Endothelial cell of umbilical vein (primary cell): ENCODE data around the gene MBD3. TPM values are rescaled to one million over a fixed set of nuclear protein-coding genes. Genes with fewer than 3 reads are reported as not detected.

ENCODE experiments used
- BruUV-seq: library from RNA; stranded (reverse); fragments of 400-500 nt; replicated peaks from 2 replicates; lab custom pipeline; 2021; lab: Mats Ljungman, UMichigan
- CTCF ChIA-PET: fragments of 300-600, 350-600 bp; sonication (Branson Sonifier 250); formaldehyde crosslinking; loops from one replicate; lab custom pipeline; 2021; ENCODE audit warnings: antibody characterized with exemption, inconsistent platforms; lab: Charles Lee
- POLR2A ChIA-PET: fragments of 300-600, 350-600 bp; sonication (Branson Sonifier 250); formaldehyde crosslinking; loops from one replicate; lab custom pipeline; 2021; ENCODE audit warnings: antibody characterized with exemption, inconsistent platforms; lab: Charles Lee
- DNase-seq: peaks from one replicate; pipeline ENCODE4 v3.0.0-alpha.2; 2011; ENCODE audit warnings: low read depth, low spot score
- FAIRE-seq: peaks from 2 replicates; lab custom pipeline; 2011; peaks lifted over from hg19 to GRCh38; lab: Jason Lieb, UNC
- H2AFZ ChIP-seq: 2 replicates; pipeline ENCODE4 v1.6.0; 2012; ENCODE audit warnings: low read depth, low read length, control low read depth, inconsistent platforms
- H3K27ac ChIP-seq: 2 replicates; pipeline ENCODE4 v1.5.1; 2011; ENCODE audit warnings: low read depth, mild to moderate bottlenecking, control low read depth, low read length, moderate library complexity; ENCODE audit not compliant: insufficient read depth
- H3K27me3 ChIP-seq, 2 experiments: 2 replicates each; pipeline versions ENCODE4 v1.6.0 to v1.6.1; 2011; ENCODE audit warnings: low read length in 2 of 2, mixed read lengths in 1 of 2; ENCODE audit not compliant: control insufficient read depth in 2 of 2, insufficient read depth in 2 of 2
- H3K36me3 ChIP-seq, 2 experiments: 2 replicates in 1 of 2; 3 replicates in 1 of 2; pipeline ENCODE4 v1.5.1; 2011; ENCODE audit warnings: low read length in 2 of 2, mild to moderate bottlenecking in 1 of 2, moderate library complexity in 1 of 2; ENCODE audit not compliant: control insufficient read depth in 2 of 2, insufficient read depth in 2 of 2; ENCODE audit errors: extremely low read depth in 1 of 2
- H3K4me1 ChIP-seq: 3 replicates; pipeline ENCODE4 v1.5.1; 2011; ENCODE audit warnings: mild to moderate bottlenecking, low read length; ENCODE audit not compliant: control insufficient read depth, insufficient read depth; ENCODE audit errors: extremely low read depth
- H3K4me2 ChIP-seq: 2 replicates; pipeline ENCODE4 v1.6.1; 2011; ENCODE audit warnings: low read length, control low read depth, mixed read lengths; ENCODE audit not compliant: insufficient read depth
- H3K4me3 ChIP-seq, 3 experiments: fragments of 200-600 bp in 1 of 3; sonication (generic), shearing (Covaris generic) in 1 of 3; replicated peaks in 1 of 3; 2 replicates each; pipeline ENCODE4 v1.5.1; 2011 to 2016; ENCODE audit warnings: control low read depth in 3 of 3, low read length in 3 of 3, mild to moderate bottlenecking in 2 of 3, inconsistent platforms in 1 of 3, low read depth in 1 of 3, moderate library complexity in 1 of 3; ENCODE audit not compliant: insufficient read depth in 1 of 3
- H3K79me2 ChIP-seq: 2 replicates; pipeline ENCODE4 v1.6.0; 2012; ENCODE audit warnings: low read length, inconsistent platforms; ENCODE audit not compliant: control insufficient read depth, insufficient read depth
- H3K9ac ChIP-seq: replicated peaks from 2 replicates; pipeline ENCODE3; 2011; ENCODE audit warnings: low read length, control low read depth; ENCODE audit not compliant: insufficient read depth; ENCODE audit errors: extremely low read depth
- H3K9me1 ChIP-seq: replicated peaks from 3 replicates; pipeline ENCODE4 v1.6.0; 2011; ENCODE audit warnings: mild to moderate bottlenecking, low read length; ENCODE audit not compliant: control insufficient read depth, insufficient read depth; ENCODE audit errors: extremely low read depth
- H3K9me3 ChIP-seq: replicated peaks from 2 replicates; pipeline ENCODE4 v1.5.1; 2012; ENCODE audit warnings: low read length, inconsistent platforms; ENCODE audit not compliant: control insufficient read depth, insufficient read depth
- H4K20me1 ChIP-seq: replicated peaks from 2 replicates; pipeline ENCODE3; 2011; ENCODE audit warnings: mild to moderate bottlenecking, low read length; ENCODE audit not compliant: control insufficient read depth, insufficient read depth; ENCODE audit errors: extremely low read depth
- EZH2 ChIP-seq: IDR thresholded peaks from 2 replicates; pipeline ENCODE4 v1.6.1; 2012; ENCODE audit warnings: borderline replicate concordance, low read depth, mild to moderate bottlenecking, moderate library complexity, low read length, inconsistent platforms; ENCODE audit not compliant: severe bottlenecking
- FOS ChIP-seq: IDR thresholded peaks from 2 replicates; pipeline ENCODE4 v1.6.1; 2011; ENCODE audit warnings: mild to moderate bottlenecking, low read length, moderate library complexity, borderline replicate concordance; ENCODE audit not compliant: insufficient read depth
- GATA2 ChIP-seq: IDR thresholded peaks from 2 replicates; pipeline ENCODE4 v1.7.0; 2011; ENCODE audit warnings: low read depth, mild to moderate bottlenecking, moderate library complexity, mixed read lengths, low read length; ENCODE audit not compliant: insufficient read length, insufficient read depth
- JUN ChIP-seq: IDR thresholded peaks from 2 replicates; pipeline ENCODE4 v1.6.1; 2011; ENCODE audit warnings: borderline replicate concordance, low read depth; ENCODE audit not compliant: insufficient read length, insufficient read depth
- MYC ChIP-seq: IDR thresholded peaks from one replicate; pipeline ENCODE4 v1.6.1; 2011; ENCODE audit warnings: mild to moderate bottlenecking, low read depth, low read length
- POLR2A ChIP-seq: IDR thresholded peaks from 2 replicates; pipeline ENCODE4 v1.6.1; 2012; ENCODE audit warnings: low read depth, mild to moderate bottlenecking, control low read depth, low read length
- POLR2AphosphoS5 ChIP-seq: IDR thresholded peaks from 2 replicates; pipeline ENCODE4 v1.6.1; 2012; ENCODE audit warnings: low read depth, mild to moderate bottlenecking, control low read depth, low read length, moderate library complexity; ENCODE audit not compliant: insufficient read depth
- dilution Hi-C: fragments of 300-500 bp; cut with MboI; formaldehyde crosslinking; loops from one replicate; pipeline ENCODE4 v1.15.0; 2019; ENCODE audit warnings: low sequenced_read_pairs; ENCODE audit not compliant: extremely low pct_ligation_motif_present
- intact Hi-C: fragments of 100-400 bp; cut with micrococcal nuclease; formaldehyde crosslinking; loops from one replicate; pipeline ENCODE4 v1.10.0; 2022
- polyA plus RNA-seq, 4 experiments: library from polyadenylated mRNA; depleted of rRNA in 3 of 4; stranded (reverse) in 3 of 4; unstranded in 1 of 4; fragments of >200 nt; gene quantifications; 2 replicates each; pipeline versions ENCODE4 v1.2.1 to v1.2.3, GENCODE V29; 2011 to 2012; ENCODE audit warnings: missing spikeins in 1 of 4
- total RNA-seq: library from RNA; stranded (reverse); gene quantifications from 2 replicates; pipeline ENCODE4 v1.2.3, GENCODE V29; 2021
- TF ChIP-seq, protein P1 (sequence below), 2 donors: IDR thresholded peaks; 1 replicate in 1 of 2; 2 replicates in 1 of 2; pipeline ENCODE4 v1.5.1; 2011; ENCODE audit warnings: low read length in 2 of 2, mild to moderate bottlenecking in 2 of 2, moderate library complexity in 2 of 2, control low read depth in 1 of 2, inconsistent platforms in 1 of 2, low read depth in 1 of 2; ENCODE audit not compliant: insufficient read depth in 1 of 2; ENCODE audit errors: extremely low read depth in 1 of 2
- TF ChIP-seq, protein P2 (sequence below): IDR thresholded peaks from 2 replicates; pipeline ENCODE4 v1.6.1; 2011; ENCODE audit not compliant: insufficient read depth, insufficient read length

MBD3 gene
- total and polyA plus RNA-seq, 2 donors (not counting 3 experiments of a cell fraction or from before 2014, with no cell fraction given) = 96.8 to 120 TPM

DNA sequence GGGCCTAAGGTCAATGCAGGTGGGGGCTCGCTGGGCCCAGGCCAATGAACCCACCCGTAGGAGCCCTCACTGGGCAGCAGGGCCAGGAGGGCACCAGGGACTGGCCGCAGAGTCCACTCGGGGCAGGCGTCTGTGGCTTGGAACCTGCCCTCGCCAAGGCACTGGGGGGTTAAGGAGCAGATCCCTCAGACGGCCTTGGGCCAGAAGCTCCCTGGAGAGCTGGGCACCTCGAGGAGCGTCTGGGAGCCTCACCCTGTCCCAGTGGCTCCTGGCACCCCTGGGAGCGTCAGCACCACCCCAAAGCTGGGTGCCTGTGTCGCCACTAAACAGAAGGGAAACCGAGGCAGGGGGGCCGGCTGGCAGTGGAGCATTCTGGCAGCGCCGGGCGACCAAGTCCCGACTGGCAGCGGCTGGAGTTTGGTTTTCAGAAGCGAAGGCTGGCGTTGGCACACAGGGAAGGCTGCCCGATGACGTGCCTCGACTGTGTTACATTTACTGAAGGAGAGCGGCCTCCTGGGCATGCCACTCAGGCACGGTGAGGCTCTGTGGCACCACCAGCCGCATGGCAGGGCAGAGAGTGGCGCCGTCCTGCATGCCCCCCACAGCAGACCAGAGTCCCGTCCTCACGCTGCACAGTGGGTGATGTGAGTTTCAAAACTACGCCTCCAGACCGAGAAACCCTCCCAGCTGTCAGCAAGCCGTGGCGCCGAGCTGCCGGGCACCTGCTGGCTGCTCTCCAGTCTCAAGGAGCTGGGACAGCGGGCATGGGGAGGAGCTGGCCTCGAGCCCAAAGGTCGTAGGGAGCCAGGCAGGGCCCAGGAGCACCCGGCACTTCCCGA is 15.4 kb downstream of the MBD3 start:
- dilution Hi-C loops (no loop called here), intact Hi-C loops (no loop called here)
- no peak for TF ChIP-seq GATA2
- no peak for TF ChIP-seq JUN
- TF ChIP-seq, protein P1, sequence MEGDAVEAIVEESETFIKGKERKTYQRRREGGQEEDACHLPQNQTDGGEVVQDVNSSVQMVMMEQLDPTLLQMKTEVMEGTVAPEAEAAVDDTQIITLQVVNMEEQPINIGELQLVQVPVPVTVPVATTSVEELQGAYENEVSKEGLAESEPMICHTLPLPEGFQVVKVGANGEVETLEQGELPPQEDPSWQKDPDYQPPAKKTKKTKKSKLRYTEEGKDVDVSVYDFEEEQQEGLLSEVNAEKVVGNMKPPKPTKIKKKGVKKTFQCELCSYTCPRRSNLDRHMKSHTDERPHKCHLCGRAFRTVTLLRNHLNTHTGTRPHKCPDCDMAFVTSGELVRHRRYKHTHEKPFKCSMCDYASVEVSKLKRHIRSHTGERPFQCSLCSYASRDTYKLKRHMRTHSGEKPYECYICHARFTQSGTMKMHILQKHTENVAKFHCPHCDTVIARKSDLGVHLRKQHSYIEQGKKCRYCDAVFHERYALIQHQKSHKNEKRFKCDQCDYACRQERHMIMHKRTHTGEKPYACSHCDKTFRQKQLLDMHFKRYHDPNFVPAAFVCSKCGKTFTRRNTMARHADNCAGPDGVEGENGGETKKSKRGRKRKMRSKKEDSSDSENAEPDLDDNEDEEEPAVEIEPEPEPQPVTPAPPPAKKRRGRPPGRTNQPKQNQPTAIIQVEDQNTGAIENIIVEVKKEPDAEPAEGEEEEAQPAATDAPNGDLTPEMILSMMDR (IDR thresholded peaks at IDR 0.05; ENCODE audit: extremely low read depth in 1 of 2, insufficient read depth in 1 of 2, low read depth in 1 of 2, low read length in 2 of 2) = no peak
- no peak for TF ChIP-seq FOS
- no peak for TF ChIP-seq MYC
- no peak for TF ChIP-seq EZH2
- TF ChIP-seq, protein P2, sequence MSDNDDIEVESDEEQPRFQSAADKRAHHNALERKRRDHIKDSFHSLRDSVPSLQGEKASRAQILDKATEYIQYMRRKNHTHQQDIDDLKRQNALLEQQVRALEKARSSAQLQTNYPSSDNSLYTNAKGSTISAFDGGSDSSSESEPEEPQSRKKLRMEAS = no peak
- no peak for TF ChIP-seq POLR2A
- TF ChIP-seq POLR2AphosphoS5 = no peak
- H3K9me1 ChIP-seq = no peaks in the 10 kb centered on the region
- no peak overlapping the region for H3K27ac ChIP-seq
- no peak overlapping the region for H3K9ac ChIP-seq
- no peaks in the 10 kb centered on the region for H3K27me3 ChIP-seq
- POLR2A ChIA-PET = no interaction called here
- no peak overlapping the region for H3K4me3 ChIP-seq
- FAIRE-seq (no peak), DNase-seq (no peak)
- no peak overlapping the region for H2AFZ ChIP-seq
- H3K4me2 ChIP-seq = no peak overlapping the region
- no peaks in the 10 kb centered on the region for H3K79me2 ChIP-seq
- no peaks in the 10 kb centered on the region for H4K20me1 ChIP-seq
- peaks cover 10 to 39% of the 10 kb centered on the region in 2 experiments for H3K36me3 ChIP-seq
- CTCF ChIA-PET = interaction anchor here (1.1 kb wide), 1 partner anchor 14 kb away, joined by 4 read pairs; no protein-coding TSS in a partner anchor
- BruUV-seq = no TSS peak
- no peaks in the 10 kb centered on the region for H3K9me3 ChIP-seq
- H3K4me1 ChIP-seq = no peaks in the 10 kb centered on the region
